NCI-H2029 treated with DMSO at 0.1 percent for 48 hours (cell line): ENCODE data around the gene APOLD1.

Experiments used
- DNase-seq: peaks from one replicate; lab custom pipeline; 2025; lab: John Stamatoyannopoulos, UW

APOLD1 gene

GRCh38 chr12:12839873-12840579 is 54.6 kb downstream of the APOLD1 start:
- DNase-seq = no peak

- no peak for DNase-seq
These were observed 55.1 kb downstream of the APOLD1 start for GRCh38 chr12:12840580-12840899.
